ENCODE results near the gene SMG6. TPM values are rescaled to one million over a fixed set of nuclear protein-coding genes. Genes with fewer than 3 reads are reported as not detected.

Gene SMG6
- total RNA-seq, 2 experiments from 2014 or later = 39.3 to 39.7 TPM

GRCh38 chr17:2067048-2067561 is 236.5 kb downstream of the SMG6 start:
- no peak overlapping the region for H3K27ac ChIP-seq (ENCODE audit: low read depth in 1 of 2, low read length in 2 of 2)
- DNase-seq (no peak), ATAC-seq (ENCODE audit: poor library complexity) (no peak)
- Mint-ChIP-seq H3K9me3 (no peaks in the 10 kb centered on the region), H3K4me1 (ENCODE audit: low read depth) (peaks cover 4% of the 10 kb centered on the region), H3K27ac (no peak overlapping the region), H3K4me3 (no peak overlapping the region), H3K36me3 (ENCODE audit: low read depth) (peaks cover 91% of the 10 kb centered on the region), H3K27me3 (peaks cover 23% of the 10 kb centered on the region)
- no peaks in the 10 kb centered on the region for H3K9me3 ChIP-seq (ENCODE audit: control insufficient read depth in 1 of 2, insufficient read depth in 1 of 2, low read length in 2 of 2)
- no peak overlapping the region for H3K4me3 ChIP-seq (ENCODE audit: low read length)
- intact Hi-C loops (cut with DNase I, micrococcal nuclease) = no loop called here
- POLR2A ChIA-PET = no interaction called here
- peaks cover 76% of the 10 kb centered on the region for H3K36me3 ChIP-seq (ENCODE audit: insufficient read depth, low read length)
- CTCF ChIA-PET = no interaction called here
- H3K4me1 ChIP-seq (ENCODE audit: insufficient read depth, low read length) = peaks cover 48% of the 10 kb centered on the region
- no peaks in the 10 kb centered on the region for H3K27me3 ChIP-seq (ENCODE audit: control insufficient read depth in 1 of 2, insufficient read depth in 2 of 2, low read length in 2 of 2)
- no peak for TF ChIP-seq CTCF (IDR thresholded peaks at IDR 0.05)

GRCh38 chr17:2065949-2066400 is 237.6 kb downstream of the SMG6 start:
- Mint-ChIP-seq H3K4me3 (no peak overlapping the region), H3K27me3 (peaks cover 26% of the 10 kb centered on the region), H3K27ac (no peak overlapping the region), H3K4me1 (ENCODE audit: low read depth) (peaks cover 4% of the 10 kb centered on the region), H3K36me3 (ENCODE audit: low read depth) (peaks cover 95% of the 10 kb centered on the region), H3K9me3 (no peaks in the 10 kb centered on the region)
- Histone ChIP-seq H3K4me3 (ENCODE audit: low read length) (no peak overlapping the region), H3K4me1 (ENCODE audit: insufficient read depth, low read length) (peaks cover 44% of the 10 kb centered on the region), H3K27ac (ENCODE audit: low read depth in 1 of 2, low read length in 2 of 2) (no peak overlapping the region), H3K27me3 (ENCODE audit: control insufficient read depth in 1 of 2, insufficient read depth in 2 of 2, low read length in 2 of 2) (no peaks in the 10 kb centered on the region), H3K9me3 (ENCODE audit: control insufficient read depth in 1 of 2, insufficient read depth in 1 of 2, low read length in 2 of 2) (no peaks in the 10 kb centered on the region), H3K36me3 (ENCODE audit: insufficient read depth, low read length) (peaks cover 77% of the 10 kb centered on the region)
- ChIA-PET CTCF (interaction anchor here (1.1 kb wide), 1 partner anchor 179 kb away, joined by 3 read pairs; no protein-coding TSS in a partner anchor), POLR2A (no interaction called here)
- no peak for DNase-seq
- TF ChIP-seq CTCF (IDR thresholded peaks at IDR 0.05) = no peak
- intact Hi-C loops (cut with DNase I, micrococcal nuclease) = no loop called here
- ATAC-seq (ENCODE audit: poor library complexity) = no peak

GRCh38 chr17:2064980-2065785 is 238.4 kb downstream of the SMG6 start:
- Histone ChIP-seq H3K27me3 (ENCODE audit: control insufficient read depth in 1 of 2, insufficient read depth in 2 of 2, low read length in 2 of 2) (peaks cover 0 to under 1% of the 10 kb centered on the region in 2 experiments), H3K27ac (ENCODE audit: low read depth in 1 of 2, low read length in 2 of 2) (no peak overlapping the region), H3K4me1 (ENCODE audit: insufficient read depth, low read length) (peaks cover 36% of the 10 kb centered on the region), H3K36me3 (ENCODE audit: insufficient read depth, low read length) (peaks cover 76% of the 10 kb centered on the region), H3K9me3 (ENCODE audit: control insufficient read depth in 1 of 2, insufficient read depth in 1 of 2, low read length in 2 of 2) (no peaks in the 10 kb centered on the region), H3K4me3 (ENCODE audit: low read length) (no peak overlapping the region)
- peaks cover 97% of the 10 kb centered on the region for H3K36me3 Mint-ChIP-seq (ENCODE audit: low read depth)
- H3K27ac Mint-ChIP-seq = no peak overlapping the region
- no peaks in the 10 kb centered on the region for H3K9me3 Mint-ChIP-seq
- H3K4me1 Mint-ChIP-seq (ENCODE audit: low read depth) = peaks cover 6% of the 10 kb centered on the region
- intact Hi-C loops (cut with DNase I, micrococcal nuclease) = no loop called here
- ATAC-seq (ENCODE audit: poor library complexity) (peak; percentile 80), DNase-seq (peak in 8 of 14 experiments; percentile 29 to 70 (median 38))
- H3K4me3 Mint-ChIP-seq = no peak overlapping the region
- ChIA-PET CTCF (interaction anchor here (1.1 to 1.4 kb wide), 2 partner anchors 179 to 180 kb away, joined by 3 to 4 read pairs; no protein-coding TSS in a partner anchor), POLR2A (no interaction called here)
- no peak for TF ChIP-seq CTCF (IDR thresholded peaks at IDR 0.05)
- peaks cover 33% of the 10 kb centered on the region for H3K27me3 Mint-ChIP-seq

Measured in CD4-positive, alpha-beta T cell (primary cell).